Uterus (tissue), 4 donors: Measurements from ENCODE around the gene SLC7A1. TPM values are rescaled to one million over a fixed set of nuclear protein-coding genes. Genes with fewer than 3 reads are reported as not detected.

Experiments used
- DNase-seq, 2 donors: peaks; one replicate each; pipeline ENCODE4 v3.0.0-alpha.2; 2019 to 2020
- H3K27ac ChIP-seq, 2 donors: fragments of 200-600 bp; sonication (generic); 1 replicate in 1 of 2; 2 replicates in 1 of 2; pipeline ENCODE4 v1.5.1; 2016 to 2018
- H3K27me3 ChIP-seq, 2 donors: fragments of 200-600 bp; sonication (generic); one replicate each; pipeline ENCODE4 v1.5.1; 2018 to 2019; ENCODE audit warnings: control low read depth in 1 of 2
- H3K36me3 ChIP-seq, 2 donors: fragments of 200-600 bp; sonication (generic); one replicate each; pipeline ENCODE4 v1.5.1; 2019; ENCODE audit warnings: control low read depth in 1 of 2
- H3K4me1 ChIP-seq, 2 donors: fragments of 200-600 bp; sonication (generic); one replicate each; pipeline ENCODE4 v1.5.1; 2018 to 2019; ENCODE audit warnings: control low read depth in 1 of 2
- H3K4me3 ChIP-seq, 2 donors: fragments of 200-600 bp; sonication (generic); 1 replicate in 1 of 2; 2 replicates in 1 of 2; pipeline ENCODE4 v1.5.1; 2018 to 2019; ENCODE audit warnings: mild to moderate bottlenecking in 1 of 2
- H3K9me3 ChIP-seq, 2 donors: fragments of 200-600 bp; sonication (generic); one replicate each; pipeline ENCODE4 v1.5.1; 2019; ENCODE audit warnings: control low read depth in 1 of 2
- POLR2A ChIP-seq, 2 donors: fragments of 450-650 bp; IDR thresholded peaks; one replicate each; pipeline ENCODE4 v1.6.1; 2016; ENCODE audit warnings: antibody characterized with exemption in 2 of 2, mild to moderate bottlenecking in 1 of 2, moderate library complexity in 1 of 2
- intact Hi-C: fragments of 100-400 bp; cut with DNase I; formaldehyde crosslinking; loops from one replicate; pipeline ENCODE4 v1.15.1; 2023; ENCODE audit warnings: low total_unique reads
- total RNA-seq, 4 donors: library from RNA; depleted of rRNA in 3 of 4; stranded (reverse); fragments of >200 nt in 3 of 4; gene quantifications; one replicate each; pipeline versions ENCODE4 v1.1.0 to v1.2.4, GENCODE V29; 2014 to 2023
- TF ChIP-seq, protein P1 (sequence below), 4 experiments: fragments of 200-600 bp in 2 of 4; fragments of 450-650 bp in 2 of 4; sonication (generic) in 2 of 4; IDR thresholded peaks; one replicate each; pipeline ENCODE4 v1.5.1; 2016 to 2019; ENCODE audit warnings: antibody characterized with exemption in 4 of 4, mild to moderate bottlenecking in 2 of 4, moderate library complexity in 1 of 4
- donor health status: DM: yes; HTN: yes; CAD: no.

SLC7A1 gene
- total RNA-seq, 4 donors from 2014 or later, result 4.1 to 39.0 (median 10.8) TPM

GRCh38 chr13:29548722-29549121 is 46.8 kb downstream of the SLC7A1 start:
- Histone ChIP-seq H3K27ac (no peak overlapping the region), H3K36me3 (no peaks in the 10 kb centered on the region), H3K9me3 (no peaks in the 10 kb centered on the region), H3K4me3 (no peak overlapping the region), H3K4me1 (no peaks in the 10 kb centered on the region), H3K27me3 (no peaks in the 10 kb centered on the region)
- no peak for TF ChIP-seq POLR2A (IDR thresholded peaks at IDR 0.05)
- TF ChIP-seq, protein P1, sequence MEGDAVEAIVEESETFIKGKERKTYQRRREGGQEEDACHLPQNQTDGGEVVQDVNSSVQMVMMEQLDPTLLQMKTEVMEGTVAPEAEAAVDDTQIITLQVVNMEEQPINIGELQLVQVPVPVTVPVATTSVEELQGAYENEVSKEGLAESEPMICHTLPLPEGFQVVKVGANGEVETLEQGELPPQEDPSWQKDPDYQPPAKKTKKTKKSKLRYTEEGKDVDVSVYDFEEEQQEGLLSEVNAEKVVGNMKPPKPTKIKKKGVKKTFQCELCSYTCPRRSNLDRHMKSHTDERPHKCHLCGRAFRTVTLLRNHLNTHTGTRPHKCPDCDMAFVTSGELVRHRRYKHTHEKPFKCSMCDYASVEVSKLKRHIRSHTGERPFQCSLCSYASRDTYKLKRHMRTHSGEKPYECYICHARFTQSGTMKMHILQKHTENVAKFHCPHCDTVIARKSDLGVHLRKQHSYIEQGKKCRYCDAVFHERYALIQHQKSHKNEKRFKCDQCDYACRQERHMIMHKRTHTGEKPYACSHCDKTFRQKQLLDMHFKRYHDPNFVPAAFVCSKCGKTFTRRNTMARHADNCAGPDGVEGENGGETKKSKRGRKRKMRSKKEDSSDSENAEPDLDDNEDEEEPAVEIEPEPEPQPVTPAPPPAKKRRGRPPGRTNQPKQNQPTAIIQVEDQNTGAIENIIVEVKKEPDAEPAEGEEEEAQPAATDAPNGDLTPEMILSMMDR (IDR thresholded peaks at IDR 0.05), result no peak
- no peak for DNase-seq
- intact Hi-C loops, result no loop called here

- Histone ChIP-seq H3K4me1 (no peaks in the 10 kb centered on the region), H3K36me3 (no peaks in the 10 kb centered on the region), H3K4me3 (no peak overlapping the region), H3K9me3 (no peaks in the 10 kb centered on the region), H3K27ac (no peak overlapping the region), H3K27me3 (no peaks in the 10 kb centered on the region)
- no peak for DNase-seq
- intact Hi-C loops, result no loop called here
- TF ChIP-seq POLR2A (IDR thresholded peaks at IDR 0.05), result no peak
- TF ChIP-seq, protein P1 (IDR thresholded peaks at IDR 0.05), result no peak
Measured at GRCh38 chr13:29547153-29547552, 48.3 kb downstream of the SLC7A1 start.

DNA sequence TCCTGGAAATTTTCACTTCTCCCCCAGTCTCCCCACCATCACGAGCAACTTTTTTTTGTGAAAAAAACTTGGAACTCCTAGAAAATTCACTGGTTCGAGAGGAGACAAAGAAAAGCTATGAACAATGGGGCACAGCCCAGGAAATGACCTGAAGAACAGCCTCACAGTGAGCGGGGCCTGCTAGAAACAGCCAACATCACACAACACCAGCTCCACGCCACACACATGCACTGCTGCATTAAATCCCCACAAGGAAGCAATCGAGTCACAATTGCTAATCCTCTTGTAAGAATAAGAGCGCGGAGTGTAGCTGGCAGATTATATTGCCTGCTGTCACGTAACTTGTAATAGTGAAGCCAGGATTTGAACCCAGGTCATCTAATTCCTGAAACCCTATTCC is 48.8 kb downstream of the SLC7A1 start:
- Histone ChIP-seq H3K9me3 (no peaks in the 10 kb centered on the region), H3K36me3 (no peaks in the 10 kb centered on the region), H3K27me3 (no peaks in the 10 kb centered on the region), H3K4me3 (no peak overlapping the region), H3K27ac (no peak overlapping the region), H3K4me1 (no peaks in the 10 kb centered on the region)
- no peak for TF ChIP-seq POLR2A (IDR thresholded peaks at IDR 0.05)
- TF ChIP-seq, protein P1 (IDR thresholded peaks at IDR 0.05), result no peak
- intact Hi-C loops, result no loop called here
- DNase-seq, result no peak

DNA sequence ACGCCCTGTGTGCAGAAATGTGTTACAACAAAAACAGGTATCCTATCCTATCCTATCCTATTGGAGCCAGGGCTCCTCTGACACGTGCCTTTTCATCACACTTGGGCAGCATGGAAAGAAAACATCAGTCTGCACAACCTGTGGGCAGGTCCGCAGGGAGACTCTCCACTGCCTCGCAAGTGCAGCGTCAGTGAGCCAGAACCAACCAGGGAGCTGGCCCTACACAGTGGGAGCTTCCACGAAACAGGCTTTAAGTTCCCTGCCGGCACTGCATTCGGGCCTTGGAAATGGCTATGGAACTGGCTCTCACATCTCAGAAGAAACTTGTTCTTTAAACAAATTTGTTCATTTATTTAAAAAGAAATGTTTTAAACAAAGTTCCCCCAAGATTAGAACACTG is 49.5 kb downstream of the SLC7A1 start:
- intact Hi-C loops, result no loop called here

DNA sequence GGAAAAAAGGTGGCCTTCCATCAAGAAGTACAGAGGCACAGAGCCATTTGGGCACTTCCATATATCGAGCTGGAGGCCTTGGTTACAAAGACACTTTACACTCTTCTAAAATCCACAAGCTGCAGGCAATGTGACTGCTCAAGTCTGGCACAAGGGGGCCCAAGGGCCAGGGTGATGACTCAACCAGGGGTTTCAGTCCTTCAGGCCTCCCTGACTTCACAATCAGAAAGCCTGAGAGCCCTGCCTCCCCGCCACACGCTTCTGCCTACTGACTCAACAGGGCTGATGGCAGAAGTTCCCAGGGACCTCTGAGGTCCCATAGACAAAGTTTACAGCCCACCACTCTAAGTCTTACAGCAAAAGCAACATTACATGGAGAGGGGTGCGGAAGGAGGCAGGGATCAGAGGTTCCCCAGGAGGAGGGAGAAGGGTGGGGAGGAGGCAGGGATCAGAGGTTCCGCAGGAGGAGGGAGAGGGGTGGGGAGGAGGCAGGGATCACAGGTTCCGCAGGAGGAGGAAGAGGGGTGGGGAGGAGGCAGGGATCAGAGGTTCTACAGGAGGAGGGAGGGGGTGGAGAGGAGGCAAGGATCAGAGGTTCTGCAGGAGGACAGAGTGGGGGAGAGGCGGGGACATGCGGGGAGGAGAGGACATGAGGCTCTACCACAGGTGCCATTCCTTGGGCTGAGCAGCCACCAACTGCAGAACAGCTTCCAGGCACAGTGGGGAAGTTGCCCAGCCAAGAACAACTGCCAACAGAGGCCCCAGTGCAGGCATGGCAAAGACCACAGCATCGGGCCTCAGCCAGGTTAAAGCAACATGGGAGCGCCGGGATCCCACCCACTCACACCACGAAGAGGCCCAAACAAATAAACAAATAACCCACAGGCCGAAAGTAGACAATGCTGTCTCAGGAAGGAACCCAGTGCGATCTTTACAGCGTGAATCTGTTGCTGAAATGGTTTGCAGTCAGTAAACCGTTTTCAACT is 52.0 kb downstream of the SLC7A1 start:
- no peak for TF ChIP-seq POLR2A (IDR thresholded peaks at IDR 0.05)
- TF ChIP-seq, protein P1 (IDR thresholded peaks at IDR 0.05), result no peak
- no peaks in the 10 kb centered on the region for H3K27me3 ChIP-seq
- DNase-seq, result no peak
- no peaks in the 10 kb centered on the region for H3K9me3 ChIP-seq
- no peaks in the 10 kb centered on the region for H3K36me3 ChIP-seq
- H3K4me1 ChIP-seq, result no peaks in the 10 kb centered on the region
- intact Hi-C loops, result no loop called here
- H3K27ac ChIP-seq, result no peak overlapping the region
- no peak overlapping the region for H3K4me3 ChIP-seq

More for the DNA sequence above, 49.5 kb downstream of the SLC7A1 start:
- Histone ChIP-seq H3K27me3 (no peaks in the 10 kb centered on the region), H3K4me1 (no peaks in the 10 kb centered on the region), H3K27ac (no peak overlapping the region), H3K36me3 (no peaks in the 10 kb centered on the region), H3K4me3 (no peak overlapping the region), H3K9me3 (no peaks in the 10 kb centered on the region)
- no peak for DNase-seq
- no peak for TF ChIP-seq POLR2A (IDR thresholded peaks at IDR 0.05)
- TF ChIP-seq, protein P1 (IDR thresholded peaks at IDR 0.05), result no peak
